GM23338 (cell line): ENCODE results near the gene FOXA2.

Experiments used
- CREB1 ChIP-seq: fragments of 250-450 bp; sonication (Bioruptor Pico); IDR thresholded peaks from 2 replicates; pipeline ENCODE4 v1.5.0; 2020; ENCODE audit warnings: low read depth, mild to moderate bottlenecking, moderate library complexity
- EZH2 ChIP-seq: fragments of 200-600 bp; sonication (generic); IDR thresholded peaks from one replicate; pipeline ENCODE4 v1.8.0; 2017; ENCODE audit warnings: antibody characterized with exemption, mild to moderate bottlenecking, low read depth; ENCODE audit not compliant: unreplicated experiment
- EZH2phosphoT487 ChIP-seq: fragments of 200-600 bp; sonication (generic); IDR thresholded peaks from one replicate; pipeline ENCODE4 v1.8.1; 2018; ENCODE audit warnings: antibody characterized with exemption; ENCODE audit not compliant: unreplicated experiment
- JUNB ChIP-seq: IDR thresholded peaks from one replicate; pipeline ENCODE4 v1.6.1; 2016; ENCODE audit warnings: antibody characterized with exemption; ENCODE audit not compliant: unreplicated experiment
- NANOG ChIP-seq: IDR thresholded peaks from 2 replicates; pipeline ENCODE4 v1.6.1; 2016; ENCODE audit warnings: antibody characterized with exemption, borderline replicate concordance
- POLR2AphosphoS5 ChIP-seq: IDR thresholded peaks from 2 replicates; pipeline ENCODE4 v1.6.1; 2016; ENCODE audit warnings: antibody characterized with exemption, low read depth
- ZNF114 ChIP-seq: fragments of 250-450 bp; sonication (Bioruptor Pico); IDR thresholded peaks from 2 replicates; pipeline ENCODE4 v1.5.0; 2020; ENCODE audit warnings: mild to moderate bottlenecking, moderate library complexity
- ZNF331 ChIP-seq: fragments of 250-450 bp; sonication (Bioruptor Pico); IDR thresholded peaks from 2 replicates; pipeline ENCODE4 v1.5.0; 2020; ENCODE audit warnings: low read depth, mild to moderate bottlenecking, moderate library complexity
- TF ChIP-seq, protein P1 (sequence below), 2 experiments: fragments of 200-600 bp in 1 of 2; sonication (generic) in 1 of 2; conservative IDR thresholded peaks; 2 replicates each; pipeline versions ENCODE4 v1.5.1 to v1.6.1; 2016 to 2017; ENCODE audit warnings: antibody characterized with exemption in 2 of 2, low read depth in 2 of 2, mild to moderate bottlenecking in 2 of 2, moderate library complexity in 1 of 2
- TF ChIP-seq, protein P2 (sequence below): IDR thresholded peaks from one replicate; pipeline ENCODE4 v1.6.1; 2018; ENCODE audit warnings: antibody characterized with exemption; ENCODE audit not compliant: unreplicated experiment
- TF ChIP-seq, protein P3 (sequence below): IDR thresholded peaks from 2 replicates; pipeline ENCODE4 v1.6.1; 2016; ENCODE audit warnings: antibody characterized with exemption

DNA sequence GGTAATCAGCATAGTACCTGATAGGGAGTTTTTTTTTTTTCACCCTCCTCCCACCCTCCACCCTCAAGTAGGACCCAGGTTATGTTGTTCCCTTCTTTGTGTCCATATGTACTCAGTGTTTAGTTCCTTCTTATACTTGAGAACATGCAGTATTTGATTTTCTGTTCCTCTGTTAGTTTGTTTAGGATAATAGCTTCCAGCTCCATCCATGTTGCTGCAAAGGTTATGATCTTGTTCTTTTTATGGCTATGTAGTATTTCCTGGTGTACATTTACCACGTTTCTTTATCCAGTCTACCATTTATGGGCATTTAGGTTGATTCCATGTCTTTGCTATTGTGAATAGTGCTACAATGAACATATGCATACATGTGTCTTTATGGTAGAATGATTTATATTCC is 41.9 kb downstream of the FOXA2 start:
- TF ChIP-seq, protein P1, sequence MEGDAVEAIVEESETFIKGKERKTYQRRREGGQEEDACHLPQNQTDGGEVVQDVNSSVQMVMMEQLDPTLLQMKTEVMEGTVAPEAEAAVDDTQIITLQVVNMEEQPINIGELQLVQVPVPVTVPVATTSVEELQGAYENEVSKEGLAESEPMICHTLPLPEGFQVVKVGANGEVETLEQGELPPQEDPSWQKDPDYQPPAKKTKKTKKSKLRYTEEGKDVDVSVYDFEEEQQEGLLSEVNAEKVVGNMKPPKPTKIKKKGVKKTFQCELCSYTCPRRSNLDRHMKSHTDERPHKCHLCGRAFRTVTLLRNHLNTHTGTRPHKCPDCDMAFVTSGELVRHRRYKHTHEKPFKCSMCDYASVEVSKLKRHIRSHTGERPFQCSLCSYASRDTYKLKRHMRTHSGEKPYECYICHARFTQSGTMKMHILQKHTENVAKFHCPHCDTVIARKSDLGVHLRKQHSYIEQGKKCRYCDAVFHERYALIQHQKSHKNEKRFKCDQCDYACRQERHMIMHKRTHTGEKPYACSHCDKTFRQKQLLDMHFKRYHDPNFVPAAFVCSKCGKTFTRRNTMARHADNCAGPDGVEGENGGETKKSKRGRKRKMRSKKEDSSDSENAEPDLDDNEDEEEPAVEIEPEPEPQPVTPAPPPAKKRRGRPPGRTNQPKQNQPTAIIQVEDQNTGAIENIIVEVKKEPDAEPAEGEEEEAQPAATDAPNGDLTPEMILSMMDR (conservative IDR thresholded peaks at IDR 0.05; ENCODE audit: low read depth in 2 of 2): no peak
- TF ChIP-seq, protein P2, sequence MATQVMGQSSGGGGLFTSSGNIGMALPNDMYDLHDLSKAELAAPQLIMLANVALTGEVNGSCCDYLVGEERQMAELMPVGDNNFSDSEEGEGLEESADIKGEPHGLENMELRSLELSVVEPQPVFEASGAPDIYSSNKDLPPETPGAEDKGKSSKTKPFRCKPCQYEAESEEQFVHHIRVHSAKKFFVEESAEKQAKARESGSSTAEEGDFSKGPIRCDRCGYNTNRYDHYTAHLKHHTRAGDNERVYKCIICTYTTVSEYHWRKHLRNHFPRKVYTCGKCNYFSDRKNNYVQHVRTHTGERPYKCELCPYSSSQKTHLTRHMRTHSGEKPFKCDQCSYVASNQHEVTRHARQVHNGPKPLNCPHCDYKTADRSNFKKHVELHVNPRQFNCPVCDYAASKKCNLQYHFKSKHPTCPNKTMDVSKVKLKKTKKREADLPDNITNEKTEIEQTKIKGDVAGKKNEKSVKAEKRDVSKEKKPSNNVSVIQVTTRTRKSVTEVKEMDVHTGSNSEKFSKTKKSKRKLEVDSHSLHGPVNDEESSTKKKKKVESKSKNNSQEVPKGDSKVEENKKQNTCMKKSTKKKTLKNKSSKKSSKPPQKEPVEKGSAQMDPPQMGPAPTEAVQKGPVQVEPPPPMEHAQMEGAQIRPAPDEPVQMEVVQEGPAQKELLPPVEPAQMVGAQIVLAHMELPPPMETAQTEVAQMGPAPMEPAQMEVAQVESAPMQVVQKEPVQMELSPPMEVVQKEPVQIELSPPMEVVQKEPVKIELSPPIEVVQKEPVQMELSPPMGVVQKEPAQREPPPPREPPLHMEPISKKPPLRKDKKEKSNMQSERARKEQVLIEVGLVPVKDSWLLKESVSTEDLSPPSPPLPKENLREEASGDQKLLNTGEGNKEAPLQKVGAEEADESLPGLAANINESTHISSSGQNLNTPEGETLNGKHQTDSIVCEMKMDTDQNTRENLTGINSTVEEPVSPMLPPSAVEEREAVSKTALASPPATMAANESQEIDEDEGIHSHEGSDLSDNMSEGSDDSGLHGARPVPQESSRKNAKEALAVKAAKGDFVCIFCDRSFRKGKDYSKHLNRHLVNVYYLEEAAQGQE: no peak
- TF ChIP-seq EZH2: no peak
- TF ChIP-seq JUNB: no peak
- TF ChIP-seq, protein P3, sequence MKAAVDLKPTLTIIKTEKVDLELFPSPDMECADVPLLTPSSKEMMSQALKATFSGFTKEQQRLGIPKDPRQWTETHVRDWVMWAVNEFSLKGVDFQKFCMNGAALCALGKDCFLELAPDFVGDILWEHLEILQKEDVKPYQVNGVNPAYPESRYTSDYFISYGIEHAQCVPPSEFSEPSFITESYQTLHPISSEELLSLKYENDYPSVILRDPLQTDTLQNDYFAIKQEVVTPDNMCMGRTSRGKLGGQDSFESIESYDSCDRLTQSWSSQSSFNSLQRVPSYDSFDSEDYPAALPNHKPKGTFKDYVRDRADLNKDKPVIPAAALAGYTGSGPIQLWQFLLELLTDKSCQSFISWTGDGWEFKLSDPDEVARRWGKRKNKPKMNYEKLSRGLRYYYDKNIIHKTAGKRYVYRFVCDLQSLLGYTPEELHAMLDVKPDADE: no peak
- TF ChIP-seq EZH2phosphoT487: no peak
- no peak for TF ChIP-seq POLR2AphosphoS5
- no peak for TF ChIP-seq NANOG
- no peak for TF ChIP-seq CREB1
- no peak for TF ChIP-seq ZNF331 (CRISPR knock-in tag)
- no peak for TF ChIP-seq ZNF114 (CRISPR knock-in tag)
